ENCODE data around the gene HMG20B.

Gene HMG20B

GRCh38 chr19:3573858-3574637, 1.3 kb downstream of the HMG20B start:
- DNase-seq (ENCODE audit: low read depth in 1 of 2, low spot score in 1 of 2) = peak; percentile 93 to 97
- Histone ChIP-seq H3K4me3 (replicated peaks; ENCODE audit: insufficient read depth, low read length) (peak overlapping the region; percentile 77), H3K27ac (replicated peaks) (peak overlapping the region; percentile 81), H3K27me3 (ENCODE audit: insufficient read depth, poor library complexity, severe bottlenecking) (no peaks in the 10 kb centered on the region)
- no peak for TF ChIP-seq CTCF (IDR thresholded peaks at IDR 0.05; ENCODE audit: insufficient read depth, low read length)
- 0 out of 2 replicates have a peak, but pooled peaks have one; percentile 44 for TF ChIP-seq POLR2AphosphoS5 (IDR thresholded peaks at IDR 0.05; ENCODE audit: low read depth)

GRCh38 chr19:3575260-3575741, 2.6 kb downstream of the HMG20B start:
- Histone ChIP-seq H3K27me3 (ENCODE audit: insufficient read depth, poor library complexity, severe bottlenecking) (no peaks in the 10 kb centered on the region), H3K27ac (replicated peaks) (no peak overlapping the region), H3K4me3 (replicated peaks; ENCODE audit: insufficient read depth, low read length) (no peak overlapping the region)
- TF ChIP-seq REST (IDR thresholded peaks at IDR 0.05; ENCODE audit: insufficient replicate concordance, low read depth) (no peak), CTCF (IDR thresholded peaks at IDR 0.05; ENCODE audit: insufficient read depth, low read length) (peak; percentile 27), POLR2AphosphoS5 (IDR thresholded peaks at IDR 0.05; ENCODE audit: low read depth) (no peak)
- peak in 1 of 2 experiments; percentile 68 for DNase-seq (ENCODE audit: low read depth in 1 of 2, low spot score in 1 of 2)

GRCh38 chr19:3575949-3576673, 3.4 kb downstream of the HMG20B start:
- Histone ChIP-seq H3K27me3 (ENCODE audit: insufficient read depth, poor library complexity, severe bottlenecking) (no peaks in the 10 kb centered on the region), H3K27ac (replicated peaks) (no peak overlapping the region), H3K4me3 (replicated peaks; ENCODE audit: insufficient read depth, low read length) (no peak overlapping the region)
- TF ChIP-seq GABPA (IDR thresholded peaks at IDR 0.05; ENCODE audit: low read depth) = no peak
- no peak for TF ChIP-seq REST (IDR thresholded peaks at IDR 0.05; ENCODE audit: insufficient replicate concordance, low read depth)
- no peak for TF ChIP-seq SPI1 (IDR thresholded peaks at IDR 0.05; ENCODE audit: borderline replicate concordance, low read depth)
- no peak for TF ChIP-seq POLR2AphosphoS5 (IDR thresholded peaks at IDR 0.05; ENCODE audit: low read depth)
- no peak for TF ChIP-seq CTCF (IDR thresholded peaks at IDR 0.05; ENCODE audit: insufficient read depth, low read length)
- DNase-seq (ENCODE audit: low read depth in 1 of 2, low spot score in 1 of 2) = no peak

All from HL-60 (cell line).